GM19463 (cell line): ENCODE results near the gene PDZD7.

Experiments used
- ATAC-seq: cut with Tn5 transposase; IDR thresholded peaks from one replicate; pipeline ENCODE4 v1.9.1; 2021; ENCODE audit warnings: mild to moderate bottlenecking, moderate library complexity; ENCODE audit not compliant: unreplicated experiment

Gene PDZD7

DNA sequence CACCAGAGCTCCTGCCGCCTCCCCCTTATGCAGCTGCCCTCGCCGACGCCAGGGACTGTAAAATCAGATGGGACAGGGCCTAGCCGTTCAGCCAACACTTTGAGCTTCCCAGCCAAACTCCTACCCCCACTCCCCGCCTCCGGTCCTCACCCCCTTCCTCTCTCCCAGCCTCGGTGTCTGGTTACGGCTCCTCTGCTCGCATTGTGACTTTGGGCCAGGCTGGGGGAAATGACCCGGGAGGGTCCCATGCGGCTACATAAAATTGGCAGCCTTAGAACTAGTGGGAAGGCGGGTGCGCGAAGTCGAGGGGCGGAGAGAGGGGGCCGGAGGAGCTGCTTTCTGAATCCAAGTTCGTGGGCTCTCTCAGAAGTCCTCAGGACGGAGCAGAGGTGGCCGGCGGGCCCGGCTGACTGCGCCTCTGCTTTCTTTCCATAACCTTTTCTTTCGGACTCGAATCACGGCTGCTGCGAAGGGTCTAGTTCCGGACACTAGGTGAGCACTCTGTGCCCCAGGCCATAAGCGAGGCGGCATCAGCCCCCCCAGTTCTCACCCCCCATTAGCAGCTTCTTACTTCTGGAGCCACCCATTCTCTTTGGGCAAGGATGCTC lies 30.8 kb upstream of the PDZD7 start, which contains the start of gene KAZALD1:
Gene KAZALD1, plus strand, starts transcription at position 366 of the 608 bp plus-strand sequence. CDS start 604 bp downstream, outside the sequence.
- peak; percentile 5 for ATAC-seq

DNA sequence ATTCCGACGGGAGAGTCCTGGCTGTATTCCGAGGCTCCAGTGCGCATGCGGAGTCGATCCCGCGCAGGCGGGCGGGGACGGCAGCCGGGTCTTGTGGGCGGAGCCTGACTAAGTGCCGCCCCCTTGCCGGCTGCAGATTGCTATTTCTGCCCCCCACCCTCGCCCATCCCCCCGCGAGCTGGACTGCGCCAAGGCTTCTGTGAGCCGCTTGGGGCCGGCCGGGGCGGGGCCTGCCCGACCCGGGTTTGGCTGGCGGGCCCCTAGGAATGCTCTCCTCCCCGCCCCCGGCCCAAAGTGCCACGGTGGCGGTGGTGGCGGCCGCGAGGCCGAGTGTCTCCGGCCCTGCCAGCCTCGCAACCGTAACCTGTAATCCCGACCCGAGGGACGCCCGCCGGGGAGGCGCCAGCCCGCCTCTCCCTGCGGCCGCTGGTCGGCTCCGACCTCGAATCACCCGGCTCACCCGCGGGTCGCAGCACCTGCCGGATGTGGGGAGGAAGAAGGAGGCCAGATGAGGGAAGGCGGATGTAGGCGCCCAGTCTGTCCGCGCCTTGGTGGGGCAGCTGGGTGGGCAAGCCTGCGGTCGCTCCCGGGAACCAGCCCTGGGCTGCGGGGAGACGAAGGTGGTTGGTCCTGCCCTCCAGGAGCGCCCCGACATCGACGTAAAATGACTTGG lies 30.2 kb upstream of the PDZD7 start:
- peak; percentile 65 for ATAC-seq

GRCh38 chr10:101060036-101060950 lies 29.4 kb upstream of the PDZD7 start:
- ATAC-seq: peak; percentile 26

DNA sequence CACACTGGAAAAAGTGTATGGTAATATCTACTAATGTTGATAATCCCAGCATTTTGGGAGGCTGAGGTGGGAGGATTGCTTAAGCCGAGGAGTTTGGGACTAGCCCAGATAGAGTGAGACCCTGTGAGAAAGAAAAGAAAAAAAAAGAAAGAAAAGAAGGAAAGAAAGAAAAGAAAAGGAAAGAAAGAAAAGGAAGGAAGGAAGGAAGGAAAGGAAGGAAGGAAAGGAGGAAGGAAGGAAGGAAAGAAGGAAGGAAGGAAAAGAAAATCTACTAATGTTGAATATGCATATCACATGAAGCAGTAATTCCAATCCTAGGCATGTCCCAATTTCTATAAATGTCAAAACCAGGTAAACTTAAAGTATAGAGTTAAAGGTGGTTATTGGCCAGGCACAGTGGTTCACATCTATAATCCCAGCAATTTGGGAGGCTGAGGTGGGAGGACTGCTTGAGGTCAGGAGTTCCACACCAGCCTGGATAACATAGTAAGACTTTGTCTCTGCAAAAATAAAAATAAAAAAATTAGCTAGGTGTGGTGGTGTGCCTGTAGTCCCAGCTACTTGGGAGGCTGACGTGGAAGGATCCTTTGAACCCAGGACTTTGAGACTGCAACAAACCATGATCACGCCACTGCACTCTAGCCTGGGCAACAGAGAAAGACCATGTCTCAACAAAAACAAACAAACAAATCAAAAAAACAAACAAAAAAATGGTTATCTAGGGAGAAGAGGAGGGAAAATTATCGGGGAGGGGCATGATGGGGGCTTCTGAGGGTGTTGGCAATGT lies 25.6 kb upstream of the PDZD7 start:
- ATAC-seq: no peak

DNA sequence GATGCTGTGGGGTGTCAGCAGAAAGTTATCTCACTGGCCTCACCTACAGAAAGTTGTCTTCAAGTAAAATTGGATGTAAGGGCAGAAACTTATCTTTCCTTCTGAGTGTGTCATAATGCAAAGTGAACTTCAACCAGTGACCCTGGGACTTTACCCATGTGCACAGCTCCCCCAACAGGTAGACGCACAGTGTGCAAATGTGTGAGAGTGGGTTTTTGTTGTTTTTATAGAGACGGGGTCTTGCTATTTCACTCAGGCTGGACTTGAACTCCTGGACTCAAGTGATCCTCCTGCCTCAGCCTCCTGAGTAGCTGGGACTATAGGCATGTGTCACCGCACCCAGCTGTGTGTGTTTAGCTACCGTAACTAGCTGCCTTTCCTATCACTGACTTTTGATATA lies 24.5 kb upstream of the PDZD7 start:
- ATAC-seq: no peak

DNA sequence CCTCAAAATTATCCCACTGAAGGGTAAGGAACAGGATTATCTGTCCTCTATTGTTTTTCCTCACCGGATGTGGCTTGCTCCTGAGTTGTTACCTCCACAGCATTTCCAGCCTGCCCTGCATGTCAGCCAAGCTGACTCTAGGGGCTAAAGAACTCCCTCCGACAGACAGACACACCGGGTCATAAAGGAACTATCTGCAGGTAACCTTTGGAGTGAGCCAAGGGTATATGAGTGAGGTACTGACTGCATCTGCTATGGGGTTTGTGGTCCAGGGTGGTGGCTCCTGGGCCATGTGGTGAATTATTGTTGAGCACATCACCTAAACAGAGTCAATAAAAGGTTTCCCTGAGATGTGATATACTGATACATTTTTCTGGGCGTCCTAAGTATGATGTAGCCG lies 23.9 kb upstream of the PDZD7 start:
- ATAC-seq: no peak

DNA sequence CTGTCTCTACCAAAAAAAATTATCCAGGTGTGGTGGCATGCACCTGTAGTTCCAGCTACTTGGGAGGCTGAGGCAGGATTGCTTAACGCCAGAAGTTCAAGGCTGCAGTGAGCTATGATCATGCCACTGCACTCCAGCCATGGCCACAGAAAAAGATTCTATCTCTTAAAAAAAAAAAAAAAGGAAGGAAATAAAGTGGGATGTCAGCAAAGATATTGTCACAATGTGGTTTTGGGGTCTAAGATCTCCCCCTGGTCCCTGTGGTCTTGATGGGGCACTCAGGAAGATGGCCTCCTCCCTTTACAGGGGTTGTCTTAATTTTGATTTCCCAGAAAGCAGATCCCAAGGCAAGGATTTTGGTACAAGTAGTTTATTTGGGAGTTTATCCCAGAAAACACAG lies 23.4 kb upstream of the PDZD7 start:
- ATAC-seq: no peak

DNA sequence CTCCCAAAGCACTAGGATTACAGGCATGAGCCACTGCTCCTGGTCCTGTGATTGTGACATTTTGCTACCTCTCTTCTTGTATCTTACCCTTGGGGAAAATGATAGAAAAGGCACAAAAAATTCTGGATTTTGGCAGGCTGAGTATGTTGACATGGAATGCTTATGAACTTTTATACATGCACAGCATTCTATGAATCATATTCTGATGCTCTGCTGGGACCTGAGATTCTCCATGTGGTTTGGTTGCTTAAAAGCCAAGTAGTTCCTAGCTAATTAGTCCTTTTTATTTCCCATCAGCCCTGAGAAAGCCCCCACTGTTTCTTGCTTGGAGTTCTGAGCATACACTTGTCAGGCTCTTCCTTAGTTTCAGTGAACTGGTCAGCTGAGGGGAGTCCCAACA lies 22.6 kb upstream of the PDZD7 start:
- no peak for ATAC-seq

DNA sequence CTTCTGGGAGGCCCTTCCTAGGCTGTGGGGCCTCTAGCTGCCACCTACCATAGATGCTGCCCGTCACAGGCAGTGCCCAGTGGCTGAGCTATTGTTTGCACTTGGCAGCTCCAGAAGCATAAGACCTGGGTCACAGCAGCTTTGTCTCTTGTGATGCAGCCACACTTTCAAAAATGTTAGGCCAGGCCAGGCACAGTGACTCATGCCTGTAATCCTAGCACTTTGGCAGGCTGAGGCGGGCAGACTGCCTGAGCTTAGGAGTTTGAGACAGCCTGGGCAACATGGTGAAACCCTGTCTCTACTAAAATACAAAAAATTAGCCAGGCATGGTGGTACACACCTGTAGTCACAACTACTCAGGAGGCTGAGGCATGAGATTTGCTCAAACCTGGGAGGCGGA lies 21.4 kb upstream of the PDZD7 start:
- ATAC-seq: no peak

GRCh38 chr10:101050208-101051069 lies 19.5 kb upstream of the PDZD7 start:
- peak; percentile 83 for ATAC-seq

DNA sequence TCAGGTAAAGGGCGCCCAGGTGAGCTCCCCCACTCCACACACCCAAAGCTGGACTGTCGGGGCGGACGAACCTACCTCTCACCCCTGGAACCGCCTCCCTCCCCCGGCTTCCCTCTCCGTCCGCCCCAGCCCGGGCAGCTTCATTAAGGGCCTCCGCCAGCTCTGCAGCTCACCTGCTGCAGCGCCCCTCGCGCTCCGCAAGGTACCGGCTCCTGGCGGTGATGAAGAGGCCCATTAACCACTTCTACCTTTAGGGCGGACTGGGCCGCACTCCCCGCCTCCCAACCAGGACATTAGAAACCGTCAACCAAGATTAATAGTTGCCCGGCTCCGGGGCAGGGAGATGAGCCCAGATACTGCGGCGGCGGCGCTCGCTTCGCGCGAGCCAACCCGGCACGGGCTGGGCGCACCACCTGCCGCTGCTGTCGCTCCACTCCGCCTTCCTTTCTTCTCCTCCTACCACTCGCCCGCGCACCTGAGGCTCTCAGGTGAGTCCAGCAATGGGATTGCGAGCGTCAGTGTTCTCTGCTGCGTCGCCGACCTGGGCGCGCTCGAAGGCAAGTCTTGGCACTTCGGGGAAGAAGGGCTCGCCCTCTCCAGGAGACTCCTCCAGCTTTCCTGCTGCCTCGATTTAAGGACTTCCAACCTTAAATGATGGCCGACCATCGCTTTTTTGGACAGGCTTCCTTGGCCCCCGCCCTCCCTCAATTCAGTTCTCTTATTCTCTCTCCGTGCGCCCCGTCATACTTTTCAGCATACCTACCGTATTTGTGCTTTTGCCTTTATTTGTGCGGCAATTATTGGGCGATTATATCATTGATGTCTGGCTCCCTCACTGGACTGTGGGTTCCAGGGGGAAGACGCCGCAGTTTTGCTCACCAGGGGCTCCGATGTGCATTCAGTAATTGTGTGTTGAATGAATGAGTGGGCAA lies 17.3 kb upstream of the PDZD7 start:
- no peak for ATAC-seq

DNA sequence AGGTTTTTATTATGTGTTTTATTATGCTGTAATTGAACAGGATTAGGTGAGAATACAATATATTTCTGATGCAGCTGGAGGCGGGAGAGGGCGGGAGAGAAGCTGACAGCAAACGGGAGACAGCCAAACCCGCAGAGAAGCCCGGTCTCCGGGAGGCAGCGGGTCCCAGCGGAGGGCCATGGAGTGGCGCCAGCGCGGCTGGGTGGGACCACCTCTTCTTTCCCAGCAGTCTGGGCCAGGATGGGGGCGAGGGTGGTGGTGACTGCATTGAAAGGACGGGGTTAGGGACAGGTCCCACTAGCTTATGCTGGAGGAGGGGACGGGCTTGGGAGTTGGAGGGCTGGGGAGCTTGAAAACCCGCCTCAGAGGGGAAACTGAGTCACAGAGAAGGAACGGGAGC lies 16.3 kb upstream of the PDZD7 start:
- no peak for ATAC-seq

DNA sequence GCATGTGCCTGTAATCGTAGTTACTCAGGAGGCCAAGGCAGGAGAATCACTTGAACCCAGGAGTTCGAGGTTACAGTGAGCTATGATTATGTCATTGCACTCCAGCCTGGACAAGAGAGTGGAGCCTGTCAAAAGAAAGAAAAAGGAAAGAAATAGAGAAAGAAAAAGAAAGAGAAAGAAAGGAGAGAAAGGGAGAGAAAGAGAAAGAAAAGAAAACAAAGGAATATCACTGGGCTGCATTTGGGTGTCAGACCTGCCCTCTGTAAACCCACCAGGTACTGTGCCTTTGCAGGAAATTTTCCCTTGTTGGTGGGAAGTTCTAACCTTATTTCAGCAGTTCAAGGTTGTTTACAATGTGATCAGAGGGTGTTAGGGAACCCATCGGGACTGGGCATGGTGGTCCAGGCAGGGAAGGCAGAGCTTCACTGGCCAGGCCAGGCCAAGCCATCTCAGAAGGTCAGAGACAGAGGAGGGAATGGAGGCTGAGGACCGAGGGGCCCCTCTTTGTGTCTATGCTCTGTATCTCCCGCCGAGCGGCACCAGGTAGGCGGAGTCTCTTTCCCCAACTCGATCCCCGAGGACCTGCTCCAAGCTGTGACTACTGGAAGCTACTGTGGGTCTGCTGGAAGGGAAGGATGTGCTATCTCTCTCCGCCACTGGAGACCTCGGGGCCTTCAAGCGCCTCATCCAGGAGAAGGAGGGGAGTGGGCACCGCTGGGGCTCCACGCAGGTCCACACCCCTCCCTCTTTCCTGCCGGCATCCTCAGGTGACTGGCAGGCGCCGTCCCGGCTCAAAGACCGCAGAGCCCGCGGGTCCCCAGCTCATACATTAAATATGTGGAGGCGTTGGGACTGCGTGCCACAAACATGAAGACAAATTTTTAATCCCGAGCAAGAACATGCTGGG lies 15.7 kb upstream of the PDZD7 start:
- no peak for ATAC-seq

DNA sequence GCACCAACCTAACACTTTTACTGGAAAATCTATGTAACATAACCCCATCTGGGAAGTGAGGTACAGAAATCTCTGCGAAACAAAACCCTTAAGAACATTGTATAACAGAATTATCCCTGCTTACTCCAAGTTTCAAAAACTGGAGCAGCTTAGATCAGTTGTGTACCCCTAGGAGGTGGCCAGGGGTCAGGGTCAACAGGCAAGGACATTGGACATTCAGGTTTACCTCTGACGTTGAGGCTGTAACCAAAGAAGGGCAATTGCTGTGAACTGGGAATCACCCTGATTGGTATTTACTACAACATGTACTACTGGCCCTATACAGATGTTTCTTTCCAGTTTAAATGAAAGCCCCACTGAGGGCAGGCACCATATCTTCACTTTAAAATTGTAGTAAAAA lies 13.2 kb upstream of the PDZD7 start:
- no peak for ATAC-seq

GRCh38 chr10:101043363-101043707 lies 12.4 kb upstream of the PDZD7 start:
- ATAC-seq: no peak

- ATAC-seq: peak; percentile 97
Measured at GRCh38 chr10:101042667-101043362, 11.9 kb upstream of the PDZD7 start.

GRCh38 chr10:101042118-101042517 lies 11.2 kb upstream of the PDZD7 start:
- ATAC-seq: no peak
